GM21390 (cell line): ENCODE results near the gene SOWAHA.
"Not testable (repeated sequence)": the region's sequence is repeated elsewhere in the genome, so short reads cannot be mapped to it uniquely, and the experiment has no call there.

Experiments used
- ATAC-seq: cut with Tn5 transposase; IDR thresholded peaks from one replicate; pipeline ENCODE4 v1.9.1; 2021; ENCODE audit not compliant: unreplicated experiment

Gene SOWAHA

DNA sequence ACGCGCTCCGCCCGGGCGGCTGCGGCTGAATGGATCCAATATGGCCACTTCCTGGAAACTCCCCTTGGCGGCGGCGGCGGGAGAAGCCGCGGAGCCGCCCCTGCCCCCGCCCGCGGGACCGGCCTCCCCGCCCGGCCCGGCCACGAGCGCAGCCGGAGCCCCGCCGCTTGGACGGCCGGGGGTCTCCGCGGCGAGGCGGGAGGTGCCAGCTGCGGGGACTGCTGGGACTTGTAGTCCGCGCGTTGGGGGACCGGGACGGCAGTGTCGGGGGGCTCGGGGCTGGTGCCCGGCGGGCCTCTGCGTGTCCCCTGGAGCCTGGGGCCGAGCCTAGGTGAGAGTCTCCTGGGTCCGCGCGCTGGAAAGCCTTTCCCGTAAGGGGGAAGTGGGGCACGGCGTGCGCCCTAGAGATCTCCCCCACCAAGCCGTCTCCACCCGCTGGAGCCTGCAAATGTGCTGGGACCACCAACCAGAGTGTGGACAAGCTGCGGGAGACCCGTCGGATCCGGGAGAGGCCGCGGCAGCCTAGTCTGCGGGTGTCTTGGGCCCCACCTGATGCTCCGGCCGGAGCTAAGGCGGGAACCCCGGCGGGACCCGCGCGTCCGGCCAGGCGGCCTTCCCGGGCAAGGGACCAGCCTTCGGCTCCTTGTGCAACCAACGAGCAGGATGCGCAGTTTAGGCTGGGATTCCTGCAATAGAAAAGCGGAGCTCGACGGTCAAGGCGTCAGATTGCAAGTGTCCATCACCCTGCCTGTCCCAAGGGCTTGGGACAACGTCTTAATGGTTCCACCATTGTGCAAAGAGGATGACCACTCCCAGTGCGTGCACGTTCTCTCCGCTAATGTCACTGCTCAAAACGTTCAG is 35.7 kb upstream of the SOWAHA start, which contains the start of gene SEPTIN8:
TSS of gene SEPTIN8 (minus strand) at position 31 of the 861 bp plus-strand sequence. CDS start 102 bp downstream, outside the sequence.
- ATAC-seq = peak; percentile 66

DNA sequence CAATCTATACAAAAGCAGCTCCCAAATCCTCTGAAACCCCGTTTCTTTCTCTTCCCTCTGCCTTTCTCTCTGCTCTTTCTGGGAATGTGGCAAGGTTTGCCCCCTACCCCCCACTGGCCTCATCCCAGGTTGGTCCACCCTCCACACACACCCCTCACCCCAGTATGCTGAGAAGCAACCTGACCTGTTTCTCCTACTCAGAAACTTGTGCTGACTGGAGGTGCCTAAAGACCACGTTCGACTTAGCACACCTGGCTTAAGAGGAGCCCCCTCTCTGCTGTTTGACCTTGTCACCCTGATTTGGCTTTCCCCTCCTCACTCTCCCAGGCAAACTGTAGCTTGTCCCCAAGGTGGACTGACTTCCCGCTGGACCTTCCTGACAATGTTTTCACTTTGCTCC is 35.0 kb upstream of the SOWAHA start:
- no peak for ATAC-seq

DNA sequence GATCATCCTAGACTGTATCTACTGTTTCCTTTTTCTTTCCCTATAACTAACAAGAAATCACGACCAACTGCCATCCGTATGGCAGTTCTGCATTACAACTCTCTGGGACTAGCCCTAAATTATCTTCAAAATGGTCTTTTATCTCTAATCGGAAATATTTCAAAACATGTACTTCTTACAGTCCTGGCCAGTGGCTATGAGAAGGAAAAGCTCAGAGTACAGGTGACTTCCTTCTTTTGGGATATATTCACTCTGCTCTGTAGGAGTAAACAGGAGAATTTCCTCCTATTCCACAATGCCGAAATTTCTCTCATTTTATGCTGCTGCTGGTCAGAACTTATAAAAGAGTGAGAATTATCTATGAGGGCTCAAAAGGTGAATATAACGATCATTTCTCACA is 34.2 kb upstream of the SOWAHA start:
- no peak for ATAC-seq

DNA sequence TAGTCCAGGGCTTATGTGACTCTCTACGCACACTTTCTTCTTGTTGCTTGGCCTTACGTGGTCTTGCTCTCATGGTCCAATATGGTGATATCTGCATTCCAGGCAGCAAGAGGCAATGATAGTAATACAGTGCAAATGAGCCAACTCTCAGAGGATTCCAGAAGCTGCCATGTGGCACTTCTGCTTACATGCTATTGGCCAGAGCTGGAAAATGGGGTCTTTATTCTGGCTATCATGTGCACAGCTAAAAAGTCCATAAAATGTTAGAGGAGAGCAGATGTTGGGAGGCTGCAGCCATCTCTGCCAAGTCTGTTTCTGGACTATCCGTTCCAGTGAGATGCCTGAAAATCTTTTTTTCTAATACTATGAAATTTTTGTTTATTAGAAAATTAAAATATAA is 33.1 kb upstream of the SOWAHA start:
- no peak for ATAC-seq

DNA sequence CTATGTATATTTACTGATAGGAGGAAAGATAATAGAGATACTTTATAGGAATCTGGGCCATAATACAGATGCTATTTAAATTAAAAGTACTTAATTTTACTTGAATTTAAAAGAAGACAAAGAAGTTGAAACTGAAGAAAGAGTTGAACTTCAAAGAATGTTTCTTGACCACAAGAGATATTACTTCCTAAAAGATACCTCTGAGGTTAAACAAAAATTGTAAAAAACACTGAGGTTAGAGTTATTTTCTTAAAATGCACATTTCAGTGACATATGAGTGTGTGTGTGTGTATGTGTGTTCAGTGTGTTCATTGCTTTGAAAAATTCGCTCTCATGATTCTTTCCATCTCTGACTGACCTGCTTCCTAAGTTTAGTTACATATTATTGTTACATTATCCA is 32.5 kb upstream of the SOWAHA start:
- no peak for ATAC-seq

DNA sequence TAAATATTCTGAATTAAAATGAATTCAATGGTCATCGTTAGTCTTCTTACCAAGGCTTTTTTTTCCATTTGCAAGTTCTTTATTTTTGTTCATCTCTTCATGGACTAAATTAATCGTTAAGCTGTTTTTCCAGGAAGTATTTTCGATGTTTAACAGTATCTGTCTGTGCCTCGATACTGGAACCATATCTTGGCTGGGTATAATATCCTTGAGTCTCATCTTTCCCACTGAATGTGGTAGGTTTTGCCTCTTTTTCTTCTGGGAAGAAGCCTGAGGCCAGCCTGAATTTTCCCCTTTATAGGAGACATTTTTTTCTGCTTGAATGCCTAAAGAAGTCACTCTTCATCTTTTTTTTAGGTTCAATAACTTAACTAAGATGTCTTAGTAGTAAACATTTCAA is 32.1 kb upstream of the SOWAHA start:
- ATAC-seq = no peak

DNA sequence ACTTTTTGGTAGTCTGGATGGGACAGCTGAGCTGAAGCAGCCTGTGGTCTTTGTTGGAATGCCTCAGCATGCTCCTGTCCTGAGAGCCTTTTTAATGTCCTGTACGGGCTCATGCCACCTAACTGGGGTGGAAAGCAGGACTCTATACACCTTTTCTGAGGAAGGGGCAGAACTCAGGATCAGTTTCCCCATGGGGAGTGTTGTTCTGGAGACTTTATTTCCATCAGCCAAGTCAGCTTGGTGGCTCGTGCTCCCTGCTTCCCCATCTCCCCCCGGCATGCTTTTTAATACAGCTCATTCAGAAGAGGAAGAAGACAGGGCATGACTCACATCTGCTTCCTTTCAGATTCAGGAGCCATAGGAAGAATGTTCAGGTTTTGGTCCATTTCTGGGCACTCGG is 31.0 kb upstream of the SOWAHA start:
- ATAC-seq = no peak

DNA sequence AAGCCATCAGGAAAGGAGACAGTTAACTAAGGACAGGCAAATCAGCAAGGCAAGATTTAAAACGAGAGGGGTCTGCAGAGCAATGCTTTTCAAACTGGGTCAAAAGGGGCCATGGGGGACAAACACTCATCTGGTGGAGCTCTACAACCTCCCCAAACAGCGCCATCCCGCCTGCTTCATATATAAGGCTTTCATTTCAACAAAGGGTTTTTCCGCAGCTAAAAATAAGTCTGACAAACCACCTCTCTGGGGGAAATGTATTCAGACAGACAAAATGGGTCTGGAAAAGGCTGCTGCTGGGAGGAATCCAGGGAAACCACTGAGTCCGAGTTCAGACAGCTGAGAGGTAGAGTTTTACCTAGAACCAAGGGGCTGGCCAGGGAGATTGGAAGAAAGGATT is 27.7 kb upstream of the SOWAHA start:
- ATAC-seq = no peak

DNA sequence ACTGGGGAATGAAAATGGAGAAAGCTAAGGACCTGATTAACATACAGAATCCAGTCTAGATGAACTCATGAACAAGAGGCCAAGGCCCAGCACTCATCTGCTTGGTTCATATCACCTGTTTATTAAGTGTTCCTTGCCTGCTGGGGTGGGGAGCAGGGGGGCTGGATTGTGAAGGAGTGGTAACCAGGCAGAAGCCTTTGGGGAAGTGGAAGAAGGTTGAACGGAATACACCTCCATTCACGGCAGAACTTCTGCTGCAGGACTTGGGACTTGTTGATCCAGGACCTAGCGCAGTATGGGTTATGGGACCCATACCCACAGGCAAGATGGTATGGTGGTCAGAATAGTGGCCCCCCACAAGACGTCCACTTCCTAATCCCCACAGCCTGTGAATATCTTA is 27.2 kb upstream of the SOWAHA start:
- no peak for ATAC-seq

DNA sequence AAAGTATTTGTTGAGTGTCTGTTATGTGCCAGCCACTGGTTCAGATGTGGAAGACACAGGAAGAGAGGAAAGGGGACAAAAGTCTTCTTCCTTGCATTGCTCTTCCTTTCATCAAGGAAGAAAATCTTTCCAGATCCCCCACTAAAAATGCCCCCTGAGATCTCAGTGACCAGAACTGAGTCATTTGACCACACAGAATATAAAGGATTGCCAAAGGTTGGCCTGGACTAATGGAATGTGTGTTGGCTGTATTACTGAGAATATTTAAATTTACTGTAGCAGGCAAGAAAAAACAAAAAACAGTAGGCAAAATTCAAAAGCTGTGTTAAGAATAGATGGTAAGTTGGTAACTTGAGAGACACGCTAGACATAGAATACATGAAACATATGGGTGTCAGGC is 26.0 kb upstream of the SOWAHA start:
- no peak for ATAC-seq

DNA sequence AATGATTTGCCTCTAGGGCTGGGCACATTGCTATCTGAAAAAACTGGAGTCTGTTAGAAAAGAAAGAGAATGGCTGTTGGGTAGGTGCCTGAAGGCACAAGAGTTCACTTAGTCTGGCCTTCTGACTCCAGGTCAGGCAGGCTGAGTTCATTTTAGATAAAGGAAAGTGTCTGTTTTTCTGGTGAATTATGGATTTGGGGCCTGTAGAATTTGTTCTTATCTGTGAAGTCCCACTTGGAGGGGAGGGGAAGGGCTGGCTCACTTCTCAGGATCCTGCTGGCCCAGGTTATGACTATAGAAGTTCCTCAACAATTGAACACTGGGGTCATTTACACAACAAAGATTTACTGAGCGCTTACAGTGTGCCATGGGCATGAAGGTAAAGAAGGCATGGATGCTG is 24.6 kb upstream of the SOWAHA start:
- ATAC-seq = no peak

DNA sequence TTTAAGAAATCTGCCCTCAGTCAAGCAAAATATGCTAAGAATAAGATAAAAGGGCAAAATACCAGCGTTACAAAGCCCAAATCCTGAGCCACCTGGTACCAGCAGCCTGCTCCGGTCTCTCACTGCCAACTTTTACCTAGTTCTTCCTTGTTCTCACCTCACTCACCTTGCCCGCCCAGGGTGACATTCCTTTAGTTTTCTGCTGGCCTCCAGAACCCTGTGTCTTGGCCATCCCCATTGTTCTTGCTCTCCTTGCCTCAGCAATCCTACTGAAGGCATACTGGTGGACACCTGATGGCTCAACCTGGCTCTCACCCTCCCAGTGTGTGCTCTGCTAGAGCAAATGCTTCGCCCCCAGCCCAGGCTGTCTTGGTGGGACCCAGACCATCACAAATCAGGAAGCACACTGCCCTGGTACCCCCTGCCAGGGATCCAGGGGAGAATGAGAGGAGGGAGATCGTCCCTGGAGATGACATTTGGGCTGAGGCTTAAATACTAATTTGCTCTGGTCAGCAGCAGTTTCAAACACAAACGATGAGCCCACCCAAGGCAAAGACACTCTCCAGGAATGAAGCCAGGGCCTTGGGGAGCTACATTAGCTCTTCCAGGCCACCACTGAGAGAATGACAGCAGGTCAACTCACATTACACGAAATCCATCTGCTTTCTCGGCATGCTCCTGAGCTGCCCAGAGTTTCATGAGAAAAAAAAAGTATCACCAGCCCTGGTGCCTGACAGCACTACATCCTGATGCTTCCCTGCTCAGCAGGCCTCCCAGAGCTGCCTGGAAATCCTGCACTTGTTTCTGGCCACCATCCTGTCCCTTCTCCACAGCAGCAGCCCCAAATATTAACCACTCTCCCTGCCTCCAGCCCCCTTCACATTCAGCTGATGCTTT is 23.9 kb upstream of the SOWAHA start:
- ATAC-seq = no peak

DNA sequence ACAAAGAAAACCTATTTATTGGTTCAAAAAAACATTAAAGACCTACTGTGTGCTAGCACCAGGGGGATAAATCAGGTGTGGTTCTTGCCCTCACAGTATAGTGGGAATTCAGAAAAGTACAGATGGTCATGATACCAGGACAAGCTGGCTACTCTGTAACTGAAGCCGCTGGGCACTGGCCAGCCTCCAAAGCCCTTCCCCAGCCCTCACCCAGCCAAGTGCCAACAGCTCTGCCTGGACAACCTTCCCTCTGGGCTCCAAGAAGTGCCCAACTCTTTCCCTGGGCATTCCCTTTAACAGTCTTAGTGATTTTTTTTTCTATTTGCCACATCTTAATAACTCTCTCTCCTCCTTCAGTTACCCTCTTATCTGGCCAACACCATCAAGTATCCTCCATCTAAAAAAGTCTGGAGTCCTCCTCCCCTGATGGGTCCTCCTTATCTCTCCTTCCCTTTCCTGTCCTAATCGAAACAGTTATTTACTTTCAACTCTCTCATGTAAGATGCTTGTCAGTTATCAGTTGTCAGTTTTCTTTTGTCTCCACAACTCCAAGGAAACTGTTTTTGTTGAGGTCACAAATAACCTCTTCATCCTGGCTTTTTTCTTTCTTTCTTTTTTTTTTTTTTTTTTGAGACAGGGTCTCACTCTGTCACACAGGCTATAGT is 22.8 kb upstream of the SOWAHA start:
- ATAC-seq = no peak

DNA sequence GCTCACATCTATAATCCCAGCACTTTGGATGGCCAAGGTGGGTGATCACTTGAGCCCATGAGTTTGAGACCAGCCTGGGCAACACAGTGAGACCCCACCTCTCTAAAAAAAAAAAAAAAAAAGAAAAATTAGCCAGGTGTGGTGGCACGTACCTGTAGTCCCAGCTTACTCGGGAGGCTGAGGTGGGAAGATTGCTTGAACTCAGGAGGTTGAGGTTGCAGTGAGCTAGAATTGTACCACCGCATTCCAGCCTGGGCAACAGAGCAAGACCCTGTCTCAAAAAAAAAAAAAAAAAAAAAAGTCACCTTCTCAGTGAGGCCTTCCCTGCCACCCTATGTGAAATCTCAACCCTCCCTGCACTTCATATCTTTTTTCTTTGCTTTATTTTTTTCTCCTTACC is 22.1 kb upstream of the SOWAHA start:
- ATAC-seq = no peak

DNA sequence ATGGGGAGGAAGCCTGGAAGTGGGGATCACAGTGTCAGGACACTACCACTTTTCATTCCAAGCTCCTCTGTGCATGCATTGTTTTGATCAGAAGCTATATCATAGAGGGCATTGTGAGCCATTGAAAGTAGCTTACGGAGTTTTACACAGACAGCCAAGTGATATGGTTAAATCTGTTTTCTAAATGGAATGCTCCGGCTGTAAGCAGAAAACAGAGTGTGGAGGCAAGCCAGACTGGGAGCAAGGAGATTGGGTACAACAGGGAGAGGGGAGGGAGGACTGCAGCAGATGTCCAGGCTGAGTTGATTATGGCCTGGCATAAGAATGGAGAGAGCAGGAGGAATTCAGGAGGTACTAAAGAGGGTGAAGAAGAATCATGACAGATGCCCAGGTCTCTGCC is 15.5 kb upstream of the SOWAHA start:
- no peak for ATAC-seq

DNA sequence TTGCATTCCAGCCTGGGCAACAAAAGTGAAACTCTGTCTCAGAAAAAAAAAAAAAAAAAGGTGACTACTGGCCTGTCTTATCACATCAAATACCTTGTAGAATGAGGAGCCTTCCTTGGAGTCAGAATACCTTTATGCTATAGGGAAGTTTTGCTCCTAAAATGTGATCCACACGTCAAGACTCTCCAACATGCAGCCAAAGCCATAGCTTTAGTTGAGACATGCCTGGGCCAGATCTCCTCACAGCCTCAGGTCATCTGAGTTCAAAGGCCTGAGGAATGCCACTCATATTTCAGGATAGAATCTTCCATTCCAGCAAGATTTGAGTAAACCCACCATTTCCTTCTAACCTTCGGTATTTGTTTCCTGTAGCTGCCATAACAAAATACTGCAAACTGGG is 13.7 kb upstream of the SOWAHA start:
- no peak for ATAC-seq

DNA sequence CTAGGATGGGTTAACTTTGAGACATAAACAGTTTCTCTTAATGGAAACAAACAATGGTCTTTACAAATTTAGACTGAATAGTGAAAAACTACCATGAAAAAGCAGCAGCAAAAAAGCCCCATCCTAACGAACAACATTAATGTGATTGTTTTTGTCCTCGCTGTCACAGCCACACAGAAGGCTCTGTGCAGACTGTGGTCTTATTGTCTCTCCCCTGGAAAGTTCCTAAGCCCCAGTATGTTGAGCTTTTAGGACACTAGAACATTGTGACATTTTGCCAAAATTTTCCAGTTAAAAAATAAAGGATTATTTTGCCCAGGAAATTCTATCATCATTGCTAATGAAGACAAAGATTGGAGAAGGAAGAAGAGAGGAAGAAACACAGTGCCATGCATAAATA is 12.6 kb upstream of the SOWAHA start:
- ATAC-seq = no peak

DNA sequence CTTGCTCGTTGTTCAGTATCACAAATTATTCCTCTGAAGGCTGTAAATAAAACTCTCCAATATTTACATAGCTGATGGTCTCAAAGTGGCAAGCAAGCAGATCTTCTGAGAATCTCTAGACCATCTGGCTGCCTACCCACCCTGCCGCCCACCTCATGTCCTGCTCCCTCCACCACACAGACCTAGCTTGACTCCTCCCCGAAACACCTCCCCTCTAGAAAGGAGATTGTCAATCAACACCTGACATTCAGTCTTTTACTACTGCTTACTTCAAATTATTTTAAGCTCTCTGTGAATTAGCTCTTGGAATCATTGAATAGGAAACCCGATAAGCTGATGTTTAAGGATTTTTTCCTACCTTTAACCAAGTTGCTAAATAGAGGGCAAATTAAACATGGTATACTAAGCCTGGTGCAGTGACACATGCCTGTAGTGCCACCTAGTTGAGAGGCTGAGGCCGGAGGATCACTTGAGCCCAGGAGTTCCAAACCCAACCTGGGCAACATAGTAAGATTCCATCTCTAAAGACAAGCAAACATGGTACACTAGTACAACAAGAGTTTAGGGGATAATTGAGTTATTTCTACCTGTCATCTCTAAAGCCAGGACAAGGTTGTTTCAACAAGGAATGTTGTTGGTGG is 10.9 kb upstream of the SOWAHA start:
- ATAC-seq = no peak

DNA sequence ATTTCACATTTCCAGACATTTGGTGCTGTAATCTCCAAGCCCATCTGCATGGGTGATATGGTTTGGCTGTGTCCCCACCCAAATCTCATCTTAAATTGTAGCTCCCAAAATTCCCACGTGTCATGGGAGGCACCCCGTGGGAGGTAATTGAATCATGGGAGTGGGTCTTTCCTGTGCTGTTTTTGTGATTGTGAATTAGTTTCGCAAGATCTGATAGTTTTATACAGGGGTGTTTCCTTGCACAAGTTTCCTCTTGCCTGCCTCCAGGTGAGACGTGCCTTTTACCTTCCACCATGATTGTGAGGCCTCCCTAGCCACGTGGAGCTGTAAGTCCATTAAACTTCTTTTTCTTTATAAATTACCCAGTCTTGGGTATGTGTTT is 10.4 kb upstream of the SOWAHA start:
- ATAC-seq = not testable (repeated sequence)

DNA sequence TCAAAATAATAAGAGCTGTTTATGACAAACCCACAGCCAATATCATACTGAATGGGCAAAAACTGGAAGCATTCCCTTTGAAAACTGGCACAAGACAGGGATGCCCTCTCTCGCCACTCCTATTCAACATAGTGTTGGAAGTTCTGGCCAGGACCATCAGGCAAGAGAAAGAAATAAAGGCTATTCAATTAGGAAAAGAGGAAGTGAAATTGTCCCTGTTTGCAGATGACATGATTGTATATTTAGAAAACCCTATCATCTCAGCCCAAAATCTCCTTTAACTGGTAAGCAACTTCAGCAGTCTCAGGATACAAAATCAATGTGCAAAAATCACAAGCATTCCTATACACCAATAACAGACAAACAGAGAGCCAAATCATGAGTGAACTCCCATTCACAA is 8.9 kb upstream of the SOWAHA start:
- not testable (repeated sequence) for ATAC-seq

DNA sequence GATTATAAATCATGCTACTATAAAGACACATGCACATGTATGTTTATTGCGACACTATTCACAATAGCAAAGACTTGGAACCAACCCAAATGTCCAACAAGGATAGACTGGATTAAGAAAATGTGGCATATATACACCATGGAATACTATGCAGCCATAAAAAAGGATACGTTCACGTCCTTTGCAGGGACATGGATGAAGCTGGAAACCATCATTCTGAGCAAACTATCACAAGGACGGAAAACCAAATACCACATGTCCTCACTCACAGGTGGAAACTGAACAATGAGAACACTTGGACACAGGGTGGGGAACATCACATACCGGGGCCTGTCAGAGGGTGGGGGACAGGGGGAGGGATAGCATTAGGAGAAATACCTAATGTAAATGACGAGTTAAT is 7.2 kb upstream of the SOWAHA start:
- not testable (repeated sequence) for ATAC-seq
